ENCODE data around the gene PTPRU. TPM values are rescaled to one million over a fixed set of nuclear protein-coding genes. Genes with fewer than 3 reads are reported as not detected.

The PTPRU gene
- total and polyA plus RNA-seq, 7 donors = 14.5 to 51.4 (median 25.6) TPM

DNA sequence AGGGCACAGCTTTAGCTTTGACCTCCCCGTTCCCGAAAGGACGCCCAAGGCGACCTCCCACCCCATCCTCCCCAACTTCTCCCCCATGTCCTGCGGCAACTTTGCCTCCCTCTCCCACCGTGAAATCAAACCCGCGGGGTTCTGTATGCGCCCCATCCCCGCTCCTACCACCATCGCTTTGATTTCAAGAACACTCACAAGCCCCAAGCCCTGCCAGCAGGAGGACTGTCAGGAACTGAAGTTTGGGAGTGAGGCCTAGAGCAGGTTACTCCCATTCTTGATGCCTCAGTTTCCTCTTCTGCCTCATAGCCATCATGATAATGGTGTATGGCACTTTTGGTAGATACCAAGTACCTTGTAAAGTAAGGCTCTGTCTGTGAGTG is 2.3 kb downstream of the PTPRU start:
- intact Hi-C loops (cut with DNase I) = loop anchor here (5.0 to 10.0 kb wide), 7 partner anchors 554 to 1536 kb away; no protein-coding TSS in a partner anchor
- ATAC-seq (no peak), DNase-seq (no peak)
- Histone ChIP-seq H3K27ac (peak overlapping the region; percentile 74), H3K9me3 (no peaks in the 10 kb centered on the region), H3K4me3 (peak overlapping the region; percentile 83), H3K4me1 (peaks cover 6% of the 10 kb centered on the region), H3K36me3 (ENCODE audit: insufficient read depth in 1 of 2, low read depth in 1 of 2) (no peaks in the 10 kb centered on the region), H3K27me3 (ENCODE audit: insufficient read depth in 3 of 3, low read length in 2 of 3) (no peaks in the 10 kb centered on the region)
- 47 to 56% (median 50%) methylated on average over 9 to 11 of the region's 11 CpGs for WGBS, 3 donors
- TF ChIP-seq, protein P1, sequence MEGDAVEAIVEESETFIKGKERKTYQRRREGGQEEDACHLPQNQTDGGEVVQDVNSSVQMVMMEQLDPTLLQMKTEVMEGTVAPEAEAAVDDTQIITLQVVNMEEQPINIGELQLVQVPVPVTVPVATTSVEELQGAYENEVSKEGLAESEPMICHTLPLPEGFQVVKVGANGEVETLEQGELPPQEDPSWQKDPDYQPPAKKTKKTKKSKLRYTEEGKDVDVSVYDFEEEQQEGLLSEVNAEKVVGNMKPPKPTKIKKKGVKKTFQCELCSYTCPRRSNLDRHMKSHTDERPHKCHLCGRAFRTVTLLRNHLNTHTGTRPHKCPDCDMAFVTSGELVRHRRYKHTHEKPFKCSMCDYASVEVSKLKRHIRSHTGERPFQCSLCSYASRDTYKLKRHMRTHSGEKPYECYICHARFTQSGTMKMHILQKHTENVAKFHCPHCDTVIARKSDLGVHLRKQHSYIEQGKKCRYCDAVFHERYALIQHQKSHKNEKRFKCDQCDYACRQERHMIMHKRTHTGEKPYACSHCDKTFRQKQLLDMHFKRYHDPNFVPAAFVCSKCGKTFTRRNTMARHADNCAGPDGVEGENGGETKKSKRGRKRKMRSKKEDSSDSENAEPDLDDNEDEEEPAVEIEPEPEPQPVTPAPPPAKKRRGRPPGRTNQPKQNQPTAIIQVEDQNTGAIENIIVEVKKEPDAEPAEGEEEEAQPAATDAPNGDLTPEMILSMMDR (IDR thresholded peaks at IDR 0.05) = no peak

DNA sequence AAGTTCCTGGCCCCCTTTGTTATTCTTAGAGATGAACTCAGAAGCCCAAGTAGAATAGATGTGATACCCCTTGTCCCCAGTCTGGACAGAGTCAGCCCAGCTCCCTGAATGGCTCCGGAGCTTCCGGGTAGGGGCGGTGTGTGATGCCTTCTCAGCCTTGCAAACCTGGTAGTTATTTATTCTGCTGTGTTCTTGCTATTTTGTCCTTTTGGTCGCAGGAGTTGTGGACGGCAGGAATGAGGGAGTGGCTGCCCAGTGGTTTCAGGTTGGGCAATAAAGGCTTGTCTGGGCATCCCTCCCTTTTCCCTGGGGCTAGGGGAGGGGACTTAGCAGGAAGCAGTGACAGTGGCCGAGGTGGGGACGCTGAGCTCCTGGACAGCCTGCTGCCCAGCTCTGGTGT is 2.8 kb downstream of the PTPRU start:
- Histone ChIP-seq H3K4me1 (peaks cover 6% of the 10 kb centered on the region), H3K4me3 (no peak overlapping the region), H3K9me3 (no peaks in the 10 kb centered on the region), H3K27me3 (ENCODE audit: insufficient read depth in 3 of 3, low read length in 2 of 3) (no peaks in the 10 kb centered on the region), H3K36me3 (ENCODE audit: insufficient read depth in 1 of 2, low read depth in 1 of 2) (no peaks in the 10 kb centered on the region), H3K27ac (peak overlapping the region; percentile 74)
- no peak for ATAC-seq
- TF ChIP-seq, protein P1 (IDR thresholded peaks at IDR 0.05) = no peak
- WGBS, 3 donors = 61 to 66% (median 61%) methylated on average over 7 of the region's 7 CpGs
- no peak for DNase-seq
- intact Hi-C loops (cut with DNase I) = loop anchor here (5.0 to 10.0 kb wide), 7 partner anchors 553 to 1536 kb away; no protein-coding TSS in a partner anchor

DNA sequence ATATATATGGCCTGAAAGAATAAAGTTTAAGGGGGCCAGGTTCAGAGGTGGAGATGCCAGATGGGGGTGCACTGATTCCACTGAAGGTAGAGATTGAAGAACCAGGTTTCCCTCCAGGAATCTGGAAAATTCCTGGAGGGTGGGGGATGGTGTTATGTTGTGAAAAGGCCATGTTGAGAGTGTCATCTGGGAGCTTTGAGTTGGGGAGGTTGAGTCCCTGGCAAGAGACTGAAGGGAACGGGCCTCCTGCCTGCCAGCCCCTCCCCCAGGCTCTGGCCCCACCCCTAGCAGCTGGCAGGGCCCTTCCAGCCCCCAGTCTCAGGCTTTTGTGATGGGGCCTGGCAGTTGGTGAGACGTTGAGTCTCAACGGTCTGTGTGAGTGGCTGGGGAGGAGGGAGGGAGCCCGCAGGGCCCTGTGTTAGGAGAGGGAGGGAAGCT is 4.1 kb downstream of the PTPRU start:
- no peaks in the 10 kb centered on the region for H3K36me3 ChIP-seq (ENCODE audit: insufficient read depth in 1 of 2, low read depth in 1 of 2)
- ATAC-seq (no peak), DNase-seq (no peak)
- TF ChIP-seq, protein P1 (IDR thresholded peaks at IDR 0.05) = no peak
- peaks cover 6% of the 10 kb centered on the region for H3K4me1 ChIP-seq
- intact Hi-C loops (cut with DNase I) = no loop called here
- no peak overlapping the region for H3K27ac ChIP-seq
- no peak overlapping the region for H3K4me3 ChIP-seq
- H3K9me3 ChIP-seq = no peaks in the 10 kb centered on the region
- H3K27me3 ChIP-seq (ENCODE audit: insufficient read depth in 3 of 3, low read length in 2 of 3) = no peaks in the 10 kb centered on the region
- WGBS, 3 donors = 11 to 54% (median 40%) methylated on average over 1 to 4 of the region's 4 CpGs

DNA sequence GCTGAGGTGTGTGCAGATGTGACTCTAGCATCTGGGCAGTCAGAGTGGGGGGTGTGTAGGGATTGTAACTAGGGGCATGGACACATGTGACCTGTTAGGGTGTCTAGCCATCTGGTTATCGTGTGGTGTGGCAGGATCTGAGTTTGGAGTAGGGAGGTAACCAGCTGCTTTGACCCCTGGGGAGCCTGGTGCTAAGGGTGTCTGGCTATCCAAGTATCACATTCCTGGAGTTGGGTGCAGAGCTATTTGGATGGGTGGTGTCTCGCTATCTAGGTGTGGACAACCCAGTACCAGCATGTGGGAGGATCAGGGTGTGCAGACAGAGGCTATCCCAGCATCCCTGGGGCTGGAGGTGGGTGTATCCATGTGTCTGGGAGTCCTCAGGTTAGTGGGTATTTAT is 4.7 kb downstream of the PTPRU start:
- Histone ChIP-seq H3K36me3 (ENCODE audit: insufficient read depth in 1 of 2, low read depth in 1 of 2) (no peaks in the 10 kb centered on the region), H3K4me3 (no peak overlapping the region), H3K9me3 (no peaks in the 10 kb centered on the region), H3K4me1 (peaks cover 6% of the 10 kb centered on the region), H3K27me3 (ENCODE audit: insufficient read depth in 3 of 3, low read length in 2 of 3) (no peaks in the 10 kb centered on the region), H3K27ac (no peak overlapping the region)
- no peak for ATAC-seq
- TF ChIP-seq, protein P1 (IDR thresholded peaks at IDR 0.05) = no peak
- DNase-seq = no peak
- intact Hi-C loops (cut with DNase I) = no loop called here
- WGBS, 3 donors = 83 to 87% (median 87%) methylated on average over 2 of the region's 2 CpGs
